GM12872 (cell line): Measurements from ENCODE around the gene CFAP54.

ENCODE experiments used
- TF ChIP-seq, protein P1 (sequence below): IDR thresholded peaks from 3 replicates; pipeline ENCODE4 v1.5.1; 2011; ENCODE audit warnings: low read depth, mild to moderate bottlenecking, low read length, moderate library complexity; ENCODE audit not compliant: insufficient read depth

Gene CFAP54

DNA sequence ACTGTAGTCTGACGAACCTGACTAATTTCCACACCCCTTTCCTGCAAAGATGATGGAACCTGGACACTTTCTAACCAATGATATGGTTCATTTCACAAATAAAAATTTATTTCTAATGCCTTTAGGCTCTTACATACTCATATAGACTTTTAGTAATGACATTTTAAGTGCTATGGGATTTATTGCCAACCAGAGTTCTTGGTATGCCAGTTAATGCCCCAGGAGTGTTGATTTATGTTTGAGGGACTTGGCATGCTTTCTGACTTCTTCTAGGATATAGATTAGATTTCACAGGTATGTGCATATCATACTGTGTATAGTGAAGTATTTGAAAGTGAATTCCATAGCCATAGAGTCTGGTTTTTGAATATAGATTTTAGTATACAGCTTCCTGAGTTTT, 159.5 kb downstream of the CFAP54 start:
- TF ChIP-seq, protein P1, sequence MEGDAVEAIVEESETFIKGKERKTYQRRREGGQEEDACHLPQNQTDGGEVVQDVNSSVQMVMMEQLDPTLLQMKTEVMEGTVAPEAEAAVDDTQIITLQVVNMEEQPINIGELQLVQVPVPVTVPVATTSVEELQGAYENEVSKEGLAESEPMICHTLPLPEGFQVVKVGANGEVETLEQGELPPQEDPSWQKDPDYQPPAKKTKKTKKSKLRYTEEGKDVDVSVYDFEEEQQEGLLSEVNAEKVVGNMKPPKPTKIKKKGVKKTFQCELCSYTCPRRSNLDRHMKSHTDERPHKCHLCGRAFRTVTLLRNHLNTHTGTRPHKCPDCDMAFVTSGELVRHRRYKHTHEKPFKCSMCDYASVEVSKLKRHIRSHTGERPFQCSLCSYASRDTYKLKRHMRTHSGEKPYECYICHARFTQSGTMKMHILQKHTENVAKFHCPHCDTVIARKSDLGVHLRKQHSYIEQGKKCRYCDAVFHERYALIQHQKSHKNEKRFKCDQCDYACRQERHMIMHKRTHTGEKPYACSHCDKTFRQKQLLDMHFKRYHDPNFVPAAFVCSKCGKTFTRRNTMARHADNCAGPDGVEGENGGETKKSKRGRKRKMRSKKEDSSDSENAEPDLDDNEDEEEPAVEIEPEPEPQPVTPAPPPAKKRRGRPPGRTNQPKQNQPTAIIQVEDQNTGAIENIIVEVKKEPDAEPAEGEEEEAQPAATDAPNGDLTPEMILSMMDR: no peak

DNA sequence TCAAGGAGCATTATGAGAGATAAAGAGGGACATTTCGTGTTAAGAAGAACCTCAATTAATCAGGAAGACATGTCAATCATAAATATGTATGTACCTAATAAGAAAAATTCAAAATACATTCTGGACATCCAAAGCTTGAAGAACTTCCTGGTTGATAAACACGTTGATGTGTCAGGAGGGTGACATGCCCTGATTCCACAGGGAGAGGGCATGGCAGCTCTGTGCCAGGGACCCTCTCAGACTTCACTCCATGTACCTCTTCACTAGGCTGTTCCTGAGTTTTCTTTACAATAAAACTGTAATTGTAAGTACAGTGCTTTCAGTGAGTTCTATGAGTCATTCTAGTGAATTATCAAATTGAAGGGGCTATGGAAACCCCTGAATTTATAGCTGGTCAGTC, 163.5 kb downstream of the CFAP54 start:
- TF ChIP-seq, protein P1: no peak

DNA sequence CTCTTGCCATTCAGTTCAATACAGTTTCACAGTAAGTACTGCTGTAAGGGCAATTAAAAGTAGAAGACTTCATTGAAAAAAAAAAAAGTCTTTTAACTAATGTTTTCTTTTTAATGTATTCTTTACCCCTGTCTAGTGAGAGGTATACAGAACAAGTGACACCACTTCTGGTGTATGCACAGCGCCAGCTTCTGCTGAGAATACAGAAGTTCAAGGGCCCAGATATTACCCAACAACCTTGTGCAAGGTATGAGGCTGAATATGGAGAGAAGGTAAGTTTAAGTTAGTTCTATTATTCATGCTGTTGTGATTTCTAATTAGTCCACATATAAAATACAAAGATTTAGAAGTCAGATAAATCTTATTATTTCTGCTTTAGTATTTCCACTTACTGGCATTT, 168.7 kb downstream of the CFAP54 start:
- TF ChIP-seq, protein P1: no peak

DNA sequence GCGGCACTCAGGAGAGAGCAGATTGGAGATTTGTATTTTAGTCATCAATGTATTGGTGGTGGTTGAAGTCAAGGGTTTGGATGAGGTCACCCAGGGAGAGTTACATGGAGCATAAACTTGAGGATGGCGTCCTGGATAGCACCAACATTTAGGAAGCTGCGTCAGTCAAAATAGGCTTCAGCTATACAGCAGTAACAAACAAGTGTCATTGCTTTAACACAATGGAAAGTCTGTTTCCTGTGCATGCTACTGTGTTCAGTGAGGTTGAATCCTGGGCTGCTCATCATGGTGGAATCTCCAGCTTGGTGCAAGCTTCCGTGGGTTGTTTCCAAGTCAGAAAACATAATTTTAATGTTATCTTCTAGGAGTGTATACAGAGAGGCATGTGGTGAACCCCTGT, 180.4 kb downstream of the CFAP54 start:
- TF ChIP-seq, protein P1: no peak

DNA sequence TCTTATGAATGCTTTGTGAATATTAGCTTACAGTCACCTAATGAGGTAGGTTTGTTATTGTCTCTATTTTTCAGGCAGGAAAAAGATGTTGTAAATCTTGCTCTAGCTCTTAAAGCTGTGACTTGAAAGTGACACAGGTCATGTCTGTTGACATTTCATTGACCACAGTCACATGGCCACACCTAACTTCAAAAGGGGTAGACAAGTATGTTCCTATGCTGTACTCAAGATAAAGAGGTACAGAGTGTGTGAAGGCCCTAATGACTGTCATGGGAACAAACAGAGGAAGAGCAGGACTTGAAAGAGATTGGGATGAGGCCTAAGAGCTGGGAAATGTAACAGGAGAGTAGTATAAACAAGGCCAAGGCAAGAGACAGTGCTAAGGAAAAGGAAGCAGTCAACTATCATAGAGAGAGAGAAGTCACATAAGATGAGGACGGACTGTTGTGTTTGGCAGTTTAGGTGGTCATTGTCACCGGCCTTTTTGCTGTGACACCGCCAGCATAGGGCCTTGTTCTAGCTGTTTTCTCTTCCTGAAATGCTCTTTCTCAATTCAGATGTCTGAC, 181.0 kb downstream of the CFAP54 start:
- TF ChIP-seq, protein P1: no peak

DNA sequence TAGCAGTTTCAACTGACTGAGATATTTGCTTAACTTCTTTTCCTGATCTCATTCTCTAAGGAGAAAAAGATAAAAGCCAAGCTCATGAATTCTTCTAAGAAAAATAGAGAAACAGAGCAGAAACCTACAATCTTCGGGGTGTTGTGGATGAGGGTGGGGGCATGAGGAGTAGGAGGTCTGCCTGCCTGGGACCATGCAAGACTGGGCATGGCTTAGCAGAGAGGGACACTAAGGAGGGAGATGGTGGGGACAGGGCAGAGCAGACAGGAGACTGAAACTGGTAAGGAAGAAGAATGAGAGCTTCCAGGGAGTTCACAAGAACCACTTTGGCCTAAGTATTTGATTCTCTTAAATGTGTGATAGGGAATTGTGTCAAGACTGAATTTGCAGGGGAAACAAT, 188.0 kb downstream of the CFAP54 start:
- TF ChIP-seq, protein P1: no peak

DNA sequence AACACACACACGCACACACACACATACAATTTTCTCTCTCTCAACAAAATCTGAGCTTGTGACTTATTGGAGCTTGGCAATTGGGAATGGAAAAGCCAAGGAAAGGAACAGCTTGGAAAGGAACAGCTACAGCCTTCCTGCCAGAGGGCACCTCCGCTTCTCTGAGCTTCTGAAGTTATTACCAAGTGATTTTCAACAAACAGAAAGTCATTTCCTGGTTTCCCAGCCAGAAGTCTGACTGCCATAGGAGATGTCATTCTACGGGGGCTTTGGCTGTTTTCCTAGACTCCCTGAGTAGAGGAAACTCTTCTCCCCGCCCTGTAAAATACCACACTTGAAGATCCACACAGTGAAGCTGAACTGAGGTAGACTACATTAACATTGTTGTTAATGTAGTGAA, 198.3 kb downstream of the CFAP54 start:
- TF ChIP-seq, protein P1: no peak
